ENCODE results near the gene GMPR.

DNA sequence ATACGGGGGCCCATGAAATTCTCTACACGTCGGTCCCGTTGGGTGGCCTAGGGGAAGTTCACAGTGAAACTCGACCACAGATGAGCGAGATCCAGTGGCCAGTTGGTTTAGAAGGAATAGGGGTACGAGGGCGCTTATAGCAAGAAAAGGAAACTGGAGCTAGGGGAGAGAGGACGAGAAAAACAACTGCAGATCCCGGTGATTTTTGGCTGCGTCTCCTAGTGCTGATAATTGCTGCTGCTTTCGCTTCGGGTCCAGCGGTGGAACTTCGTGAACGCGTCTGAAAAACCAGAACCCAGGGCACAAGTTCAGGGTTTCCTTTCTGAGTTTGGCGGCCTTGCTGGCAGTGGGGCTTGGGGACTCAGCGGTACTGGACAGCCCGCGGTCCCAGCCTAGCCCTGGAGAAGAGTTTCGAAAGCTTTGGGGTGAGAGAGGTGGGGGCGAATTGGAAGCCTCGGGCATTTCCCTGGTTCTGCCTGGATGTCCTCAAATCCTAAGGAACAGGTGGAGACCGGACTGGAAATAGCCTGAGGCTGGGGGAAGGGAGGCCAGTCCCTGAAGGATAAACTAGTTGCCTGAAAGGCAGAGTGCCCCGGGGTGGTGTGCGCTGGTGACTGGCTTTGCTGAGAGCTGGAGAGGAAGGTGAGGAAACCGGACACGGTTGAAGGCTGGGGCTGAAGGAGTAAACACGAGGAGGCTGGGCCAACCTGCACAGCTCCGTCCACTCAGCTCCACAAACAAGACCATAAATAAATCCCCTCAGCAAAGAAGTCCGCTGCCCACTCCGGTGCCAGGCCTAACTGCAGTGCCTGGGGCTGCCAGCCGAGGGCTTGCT is 793 bp downstream of the GMPR start:
- TF ChIP-seq, protein P1, sequence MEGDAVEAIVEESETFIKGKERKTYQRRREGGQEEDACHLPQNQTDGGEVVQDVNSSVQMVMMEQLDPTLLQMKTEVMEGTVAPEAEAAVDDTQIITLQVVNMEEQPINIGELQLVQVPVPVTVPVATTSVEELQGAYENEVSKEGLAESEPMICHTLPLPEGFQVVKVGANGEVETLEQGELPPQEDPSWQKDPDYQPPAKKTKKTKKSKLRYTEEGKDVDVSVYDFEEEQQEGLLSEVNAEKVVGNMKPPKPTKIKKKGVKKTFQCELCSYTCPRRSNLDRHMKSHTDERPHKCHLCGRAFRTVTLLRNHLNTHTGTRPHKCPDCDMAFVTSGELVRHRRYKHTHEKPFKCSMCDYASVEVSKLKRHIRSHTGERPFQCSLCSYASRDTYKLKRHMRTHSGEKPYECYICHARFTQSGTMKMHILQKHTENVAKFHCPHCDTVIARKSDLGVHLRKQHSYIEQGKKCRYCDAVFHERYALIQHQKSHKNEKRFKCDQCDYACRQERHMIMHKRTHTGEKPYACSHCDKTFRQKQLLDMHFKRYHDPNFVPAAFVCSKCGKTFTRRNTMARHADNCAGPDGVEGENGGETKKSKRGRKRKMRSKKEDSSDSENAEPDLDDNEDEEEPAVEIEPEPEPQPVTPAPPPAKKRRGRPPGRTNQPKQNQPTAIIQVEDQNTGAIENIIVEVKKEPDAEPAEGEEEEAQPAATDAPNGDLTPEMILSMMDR (IDR thresholded peaks at IDR 0.05) = peak; percentile 24 to 57 (median 52)
- TF ChIP-seq POLR2A (IDR thresholded peaks at IDR 0.05) (no peak), EP300 (IDR thresholded peaks at IDR 0.05) (no peak)
